OCI-LY3 (cell line): ENCODE results near the gene GMFB.

Experiments
- EZH2phosphoT487 ChIP-seq: fragments of 200-600 bp; shearing (Covaris generic); IDR thresholded peaks from 2 replicates; pipeline ENCODE4 v1.6.1; 2018; ENCODE audit warnings: antibody characterized with exemption, mixed run types, low read depth
- TF ChIP-seq, protein P1 (sequence below): fragments of 200-600, 300-600 bp; sonication (generic); IDR thresholded peaks from 2 replicates; pipeline ENCODE4 v1.5.1; 2014; ENCODE audit warnings: antibody characterized with exemption, low read length, low read depth

DNA sequence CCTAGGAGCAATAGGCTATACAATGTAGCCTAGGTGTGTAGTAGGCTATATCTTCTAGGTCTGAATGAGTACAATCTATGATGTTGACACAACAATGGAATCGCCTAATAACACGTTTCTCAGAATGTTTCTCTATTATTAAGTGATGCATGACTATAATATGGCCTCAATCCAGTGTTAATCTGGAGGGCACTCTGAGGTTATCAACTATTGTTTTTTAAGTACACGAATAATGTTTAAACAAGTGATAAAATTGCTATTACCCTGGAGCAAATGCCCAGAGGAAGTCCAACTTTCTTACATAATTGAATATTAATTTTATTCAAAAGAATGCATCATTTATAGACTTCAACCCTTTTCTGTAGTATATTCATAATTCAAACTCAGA, 31.2 kb downstream of the GMFB start:
- TF ChIP-seq, protein P1, sequence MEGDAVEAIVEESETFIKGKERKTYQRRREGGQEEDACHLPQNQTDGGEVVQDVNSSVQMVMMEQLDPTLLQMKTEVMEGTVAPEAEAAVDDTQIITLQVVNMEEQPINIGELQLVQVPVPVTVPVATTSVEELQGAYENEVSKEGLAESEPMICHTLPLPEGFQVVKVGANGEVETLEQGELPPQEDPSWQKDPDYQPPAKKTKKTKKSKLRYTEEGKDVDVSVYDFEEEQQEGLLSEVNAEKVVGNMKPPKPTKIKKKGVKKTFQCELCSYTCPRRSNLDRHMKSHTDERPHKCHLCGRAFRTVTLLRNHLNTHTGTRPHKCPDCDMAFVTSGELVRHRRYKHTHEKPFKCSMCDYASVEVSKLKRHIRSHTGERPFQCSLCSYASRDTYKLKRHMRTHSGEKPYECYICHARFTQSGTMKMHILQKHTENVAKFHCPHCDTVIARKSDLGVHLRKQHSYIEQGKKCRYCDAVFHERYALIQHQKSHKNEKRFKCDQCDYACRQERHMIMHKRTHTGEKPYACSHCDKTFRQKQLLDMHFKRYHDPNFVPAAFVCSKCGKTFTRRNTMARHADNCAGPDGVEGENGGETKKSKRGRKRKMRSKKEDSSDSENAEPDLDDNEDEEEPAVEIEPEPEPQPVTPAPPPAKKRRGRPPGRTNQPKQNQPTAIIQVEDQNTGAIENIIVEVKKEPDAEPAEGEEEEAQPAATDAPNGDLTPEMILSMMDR, result no peak
- TF ChIP-seq EZH2phosphoT487, result no peak
